SK-N-SH (cell line): ENCODE results near the gene PXDN. TPM values are rescaled to one million over a fixed set of nuclear protein-coding genes. Genes with fewer than 3 reads are reported as not detected.

Experiments
- CTCF ChIA-PET: fragments of 300-600, 350-600 bp; formaldehyde crosslinking; extraction: SDS; loops from one replicate; lab custom pipeline; 2021; lab: Yijun Ruan, JAX
- POLR2A ChIA-PET: fragments of 350-600 bp; sonication (Branson Sonifier 250); formaldehyde crosslinking; extraction: SDS; loops from one replicate; lab custom pipeline; 2020; ENCODE audit warnings: antibody characterized with exemption, inconsistent platforms; lab: Yijun Ruan, JAX
- DNase-seq: peaks from one replicate; pipeline ENCODE4 v3.0.0; 2012
- H2AFZ ChIP-seq: fragments of 200-600 bp; sonication (generic); 2 replicates; pipeline ENCODE4 v1.8.1; 2016; ENCODE audit warnings: antibody characterized with exemption, mild to moderate bottlenecking, low read depth
- H3F3A ChIP-seq: fragments of 200-600 bp; sonication (generic); replicated peaks from 2 replicates; pipeline ENCODE3; 2016; ENCODE audit warnings: antibody characterized with exemption, mild to moderate bottlenecking; ENCODE audit not compliant: insufficient read depth
- H3K27ac ChIP-seq, 2 experiments: fragments of 200-500 bp in 1 of 2; fragments of 200-600 bp in 1 of 2; sonication (Bioruptor generic) in 1 of 2; sonication (generic), shearing (Covaris generic) in 1 of 2; 2 replicates each; pipeline versions ENCODE4 v1.5.1 to v1.6.1; 2014 to 2016; ENCODE audit warnings: low read depth in 2 of 2, inconsistent platforms in 1 of 2, low read length in 1 of 2, mild to moderate bottlenecking in 1 of 2, mixed read lengths in 1 of 2
- H3K27me3 ChIP-seq: fragments of 200-600 bp; sonication (generic), shearing (Covaris generic); 2 replicates; pipeline ENCODE4 v1.6.1; 2016; ENCODE audit warnings: mixed run types; ENCODE audit not compliant: insufficient read depth
- H3K36me3 ChIP-seq, 2 experiments: fragments of 200-500 bp in 1 of 2; fragments of 200-600 bp in 1 of 2; sonication (Bioruptor generic) in 1 of 2; sonication (generic) in 1 of 2; replicated peaks in 1 of 2; 2 replicates each; pipeline versions ENCODE3 to v1.5.1; 2014 to 2016; ENCODE audit warnings: low read length in 1 of 2, mild to moderate bottlenecking in 1 of 2; ENCODE audit not compliant: insufficient read depth in 2 of 2, control insufficient read depth in 1 of 2
- H3K4me1 ChIP-seq, 2 experiments: fragments of 200-500 bp in 1 of 2; fragments of 200-600 bp in 1 of 2; sonication (Bioruptor generic) in 1 of 2; sonication (generic), shearing (Covaris generic) in 1 of 2; 2 replicates each; pipeline versions ENCODE4 v1.5.1 to v1.6.1; 2014 to 2016; ENCODE audit warnings: low read depth in 1 of 2, low read length in 1 of 2, mixed run types in 1 of 2; ENCODE audit not compliant: insufficient read depth in 2 of 2, control insufficient read depth in 1 of 2
- H3K4me2 ChIP-seq: fragments of 200-600 bp; sonication (generic), shearing (Covaris generic); 2 replicates; pipeline ENCODE4 v1.6.1; 2017; ENCODE audit warnings: mixed run types
- H3K4me3 ChIP-seq, 2 experiments: fragments of 200-500 bp in 1 of 2; fragments of 200-600 bp in 1 of 2; sonication (Bioruptor generic) in 1 of 2; sonication (generic), shearing (Covaris generic) in 1 of 2; 2 replicates each; pipeline versions ENCODE4 v1.5.1 to v1.8.1; 2014 to 2016; ENCODE audit warnings: low read depth in 2 of 2, inconsistent platforms in 1 of 2, low read length in 1 of 2, mild to moderate bottlenecking in 1 of 2, mixed read lengths in 1 of 2, moderate library complexity in 1 of 2
- H3K79me2 ChIP-seq: fragments of 200-600 bp; sonication (generic); 2 replicates; pipeline ENCODE4 v1.8.1; 2017; ENCODE audit warnings: mild to moderate bottlenecking; ENCODE audit not compliant: insufficient read depth
- H3K9ac ChIP-seq: fragments of 200-600 bp; sonication (generic); 2 replicates; pipeline ENCODE4 v1.6.1; 2017; ENCODE audit warnings: mixed run types
- H3K9me2 ChIP-seq: fragments of 200-600 bp; sonication (generic); 2 replicates; pipeline ENCODE4 v1.6.1; 2017; ENCODE audit warnings: mixed run types
- H3K9me3 ChIP-seq: fragments of 200-600 bp; sonication (generic); 2 replicates; pipeline ENCODE4 v1.6.1; 2017; ENCODE audit warnings: mixed run types, mild to moderate bottlenecking, moderate library complexity
- H4K20me1 ChIP-seq: fragments of 200-600 bp; sonication (generic); 2 replicates; pipeline ENCODE4 v1.6.1; 2017; ENCODE audit warnings: mild to moderate bottlenecking, mixed run types; ENCODE audit not compliant: insufficient read depth
- CHD2 ChIP-seq: fragments of 150-350 bp; IDR thresholded peaks from 2 replicates; pipeline ENCODE4 v1.6.1; 2018; ENCODE audit warnings: low read length; ENCODE audit not compliant: partially characterized antibody
- CTCF ChIP-seq: fragments of 200-600 bp; sonication (generic); IDR thresholded peaks from 2 replicates; pipeline ENCODE4 v1.6.1; 2017; ENCODE audit warnings: antibody characterized with exemption, mild to moderate bottlenecking, moderate library complexity
- EP300 ChIP-seq, 2 experiments: IDR thresholded peaks; 2 replicates each; pipeline versions ENCODE4 v1.4.0 to v1.6.1; 2012; ENCODE audit warnings: borderline replicate concordance in 1 of 2, low read depth in 1 of 2, low read length in 1 of 2
- EZH2phosphoT487 ChIP-seq: fragments of 200-600 bp; sonication (generic); IDR thresholded peaks from 2 replicates; pipeline ENCODE4 v1.6.1; 2017; ENCODE audit warnings: low read depth, mixed run types, mild to moderate bottlenecking, antibody characterized with exemption, moderate library complexity, borderline replicate concordance
- FOSL2 ChIP-seq: IDR thresholded peaks from 2 replicates; pipeline ENCODE4 v1.4.0; 2012; ENCODE audit warnings: low read depth, mild to moderate bottlenecking, moderate library complexity, borderline replicate concordance
- FOXJ3 ChIP-seq: sonication (generic); formaldehyde crosslinking; IDR thresholded peaks from 2 replicates; pipeline ENCODE4 v1.5.1; 2020; ENCODE audit warnings: mild to moderate bottlenecking, missing genetic modification reagents
- GABPA ChIP-seq: IDR thresholded peaks from 2 replicates; pipeline ENCODE4 v1.4.0; 2012; ENCODE audit warnings: low read depth, mild to moderate bottlenecking
- GATA2 ChIP-seq: sonication (generic); formaldehyde crosslinking; IDR thresholded peaks from 2 replicates; pipeline ENCODE4 v1.5.0; 2020; ENCODE audit warnings: mild to moderate bottlenecking, missing genetic modification reagents
- JUND ChIP-seq: IDR thresholded peaks from 2 replicates; pipeline ENCODE4 v1.4.0; 2012
- MEF2A ChIP-seq: IDR thresholded peaks from 2 replicates; pipeline ENCODE4 v1.4.0; 2012; ENCODE audit warnings: low read depth, borderline replicate concordance
- SIN3A ChIP-seq: IDR thresholded peaks from 2 replicates; pipeline ENCODE4 v1.6.1; 2012; ENCODE audit warnings: low read depth, mild to moderate bottlenecking, low read length, moderate library complexity, borderline replicate concordance
- SMC3 ChIP-seq: IDR thresholded peaks from 2 replicates; pipeline ENCODE4 v1.6.1; 2012; ENCODE audit warnings: low read depth, low read length, improper control_type of control experiment
- TCF12 ChIP-seq: IDR thresholded peaks from 2 replicates; pipeline ENCODE4 v1.4.0; 2012
- YY1 ChIP-seq: IDR thresholded peaks from 2 replicates; pipeline ENCODE4 v1.4.0; 2012; ENCODE audit warnings: low read depth, mild to moderate bottlenecking
- WGBS: methylation state at CpG from one replicate; pipeline ENCODE4 v1.1.6; 2017; ENCODE audit warnings: low lambda C conversion rate; 5-methylcytosine and 5-hydroxymethylcytosine counted together
- polyA plus RNA-seq, 3 experiments: library from polyadenylated mRNA; depleted of rRNA; stranded (reverse); fragments of >200 nt; gene quantifications; 2 replicates each; pipeline ENCODE4 v1.2.3, GENCODE V29; 2012

Gene PXDN
- polyA plus RNA-seq, 1 of the 3 experiments (the other 2 are of a cell fraction), result 146 TPM

- POLR2A ChIA-PET, result interaction anchor here (1.2 kb wide), 1 partner anchor 10 kb away, joined by 3 read pairs; no protein-coding TSS in a partner anchor
- Histone ChIP-seq H3K27ac (no peak overlapping the region), H3K4me2 (no peak overlapping the region), H3K9me2 (no peaks in the 10 kb centered on the region), H3F3A (no peaks in the 10 kb centered on the region), H3K27me3 (0 out of 2 replicates have a peak, but pooled peaks cover 10% of the 10 kb centered on the region), H3K36me3 (no peaks in the 10 kb centered on the region), H3K4me1 (peaks cover 0 to 7% of the 10 kb centered on the region in 2 experiments; a peak in 1 of 4 replicates), H3K9ac (no peak overlapping the region), H3K4me3 (no peak overlapping the region), H3K79me2 (no peaks in the 10 kb centered on the region), H4K20me1 (no peaks in the 10 kb centered on the region), H2AFZ (no peak overlapping the region), H3K9me3 (no peaks in the 10 kb centered on the region)
- DNase-seq, result no peak
- 73% methylated on average over 19 of the region's 19 CpGs for WGBS
- CTCF ChIA-PET, result interaction anchor here (1.1 to 3.7 kb wide), 4 partner anchors 12 to 234 kb away, joined by 3 to 31 read pairs (median 6); no protein-coding TSS in a partner anchor
- no peak for TF ChIP-seq FOSL2
- TF ChIP-seq SIN3A, result no peak
- no peak for TF ChIP-seq CHD2
- no peak for TF ChIP-seq JUND
- no peak for TF ChIP-seq FOXJ3
Measured at GRCh38 chr2:1784986-1785617, 40.8 kb upstream of the PXDN start.

- TF ChIP-seq GATA2 (peak; percentile 50), GABPA (no peak), SMC3 (no peak)
- Histone ChIP-seq H3K27me3 (0 out of 2 replicates have a peak, but pooled peaks cover 10% of the 10 kb centered on the region), H3K4me1 (peaks cover 0 to 7% of the 10 kb centered on the region in 2 experiments; a peak in 1 of 4 replicates), H3K36me3 (no peaks in the 10 kb centered on the region), H3K79me2 (no peaks in the 10 kb centered on the region), H3K4me3 (no peak overlapping the region), H2AFZ (no peak overlapping the region), H3K9me3 (no peaks in the 10 kb centered on the region), H3K4me2 (no peak overlapping the region), H4K20me1 (no peaks in the 10 kb centered on the region), H3F3A (no peaks in the 10 kb centered on the region), H3K9me2 (no peaks in the 10 kb centered on the region), H3K9ac (no peak overlapping the region), H3K27ac (no peak overlapping the region)
- ChIA-PET POLR2A (interaction anchor here (1.2 kb wide), 1 partner anchor 9 kb away, joined by 3 read pairs; no protein-coding TSS in a partner anchor), CTCF (interaction anchor here (0.6 to 3.7 kb wide), 11 partner anchors 11 to 237 kb away, joined by 3 to 31 read pairs (median 3); no protein-coding TSS in a partner anchor)
- DNase-seq, result peak; percentile 71
- 71% methylated on average over 20 of the region's 21 CpGs for WGBS
Measured at GRCh38 chr2:1784087-1784486, 39.8 kb upstream of the PXDN start.

- Histone ChIP-seq H3K27ac (no peak overlapping the region), H3K4me2 (no peak overlapping the region), H3K27me3 (0 out of 2 replicates have a peak, but pooled peaks cover 10% of the 10 kb centered on the region), H3F3A (no peaks in the 10 kb centered on the region), H3K36me3 (no peaks in the 10 kb centered on the region), H2AFZ (no peak overlapping the region), H4K20me1 (no peaks in the 10 kb centered on the region), H3K4me3 (no peak overlapping the region), H3K79me2 (no peaks in the 10 kb centered on the region), H3K9me3 (no peaks in the 10 kb centered on the region), H3K4me1 (no peaks in the 10 kb centered on the region; a peak in 1 of 4 replicates), H3K9me2 (no peaks in the 10 kb centered on the region), H3K9ac (no peak overlapping the region)
- WGBS, result 60% methylated on average over 11 of the region's 11 CpGs
- DNase-seq, result no peak
- no peak for TF ChIP-seq MEF2A
- no peak for TF ChIP-seq TCF12
- no peak for TF ChIP-seq EZH2phosphoT487
- no peak for TF ChIP-seq CHD2
- no peak for TF ChIP-seq EP300 (IDR thresholded peaks at IDR 0.05; ENCODE audit: borderline replicate concordance in 1 of 2, low read depth in 1 of 2, low read length in 1 of 2)
- TF ChIP-seq YY1, result no peak
- no peak for TF ChIP-seq CTCF
- TF ChIP-seq JUND, result no peak
- CTCF ChIA-PET, result interaction anchor here (0.7 to 3.7 kb wide), 2 partner anchors 12 to 723 kb away, joined by 3 to 31 read pairs; no protein-coding TSS in a partner anchor
- POLR2A ChIA-PET, result no interaction called here
Measured at GRCh38 chr2:1782514-1782913, 38.2 kb upstream of the PXDN start.
